GM18868 (cell line): ENCODE data around the gene SERTM1.

Source experiments
- ATAC-seq: cut with Tn5 transposase; IDR thresholded peaks from one replicate; pipeline ENCODE4 v1.9.1; 2021; ENCODE audit warnings: mild to moderate bottlenecking, moderate library complexity; ENCODE audit not compliant: unreplicated experiment

SERTM1 gene

DNA sequence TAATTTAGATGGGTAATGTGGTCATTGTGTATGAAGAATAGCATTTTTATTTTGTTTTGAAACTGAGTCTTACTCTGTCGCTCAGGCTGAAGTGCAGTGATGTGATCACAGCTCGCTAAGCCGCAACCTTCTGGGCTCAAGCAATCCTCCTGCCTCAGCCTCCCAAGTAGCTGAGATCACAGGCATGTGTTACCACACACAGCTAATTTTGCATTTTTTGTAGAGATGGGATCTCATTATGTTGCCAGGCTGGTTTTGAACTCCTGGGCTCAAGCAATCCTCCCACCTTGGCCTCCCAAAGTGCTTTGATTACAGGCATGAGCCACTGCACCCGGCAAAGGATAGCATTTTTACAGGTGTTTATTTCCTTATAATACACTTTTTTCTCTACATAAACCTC lies 36.6 kb downstream of the SERTM1 start:
- ATAC-seq = no peak

- no peak for ATAC-seq
These were observed 38.5 kb downstream of the SERTM1 start for GRCh38 chr13:36712290-36712689.

DNA sequence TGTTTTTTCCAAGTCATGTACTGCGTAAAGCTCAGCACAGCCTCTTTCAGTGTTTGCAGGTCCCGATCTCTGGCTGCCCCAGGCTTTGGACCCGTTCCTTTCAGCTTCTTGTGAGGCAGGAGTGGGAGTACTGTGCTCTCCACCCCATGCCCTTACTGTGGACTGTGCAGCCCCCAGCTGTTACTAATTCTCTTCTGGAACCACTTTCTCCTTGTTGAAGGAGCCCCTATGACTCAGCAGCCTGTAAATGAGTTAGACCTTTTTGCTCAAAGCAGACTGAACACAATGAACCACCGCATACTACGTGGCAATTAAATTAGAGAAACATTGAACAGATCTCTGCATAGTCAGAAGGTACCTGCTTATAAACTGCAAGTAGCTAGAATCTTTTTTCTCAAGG lies 39.0 kb downstream of the SERTM1 start:
- ATAC-seq = no peak

- ATAC-seq = no peak
These were observed 40.1 kb downstream of the SERTM1 start for GRCh38 chr13:36713887-36714286.

- no peak for ATAC-seq
These were observed 42.0 kb downstream of the SERTM1 start for GRCh38 chr13:36715841-36716240.

DNA sequence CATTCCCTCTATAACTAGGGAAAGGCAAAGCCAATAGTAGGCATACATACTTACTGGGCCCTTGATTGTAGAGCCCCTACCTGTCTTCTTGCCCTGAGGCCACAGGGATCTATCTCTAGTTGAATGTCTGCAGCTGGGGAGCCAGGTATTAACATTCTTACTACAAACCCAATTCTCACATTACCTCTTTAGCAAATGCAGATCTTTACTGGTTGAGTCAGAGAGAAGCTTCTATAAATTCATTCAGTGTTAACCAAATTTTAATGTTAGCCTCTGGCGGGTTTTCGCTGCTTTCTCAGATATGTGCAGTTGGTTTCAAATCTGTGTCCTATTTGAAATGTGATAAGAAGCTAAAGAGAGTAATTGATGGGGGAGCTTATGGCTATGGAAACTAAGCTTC lies 43.2 kb downstream of the SERTM1 start:
- no peak for ATAC-seq

DNA sequence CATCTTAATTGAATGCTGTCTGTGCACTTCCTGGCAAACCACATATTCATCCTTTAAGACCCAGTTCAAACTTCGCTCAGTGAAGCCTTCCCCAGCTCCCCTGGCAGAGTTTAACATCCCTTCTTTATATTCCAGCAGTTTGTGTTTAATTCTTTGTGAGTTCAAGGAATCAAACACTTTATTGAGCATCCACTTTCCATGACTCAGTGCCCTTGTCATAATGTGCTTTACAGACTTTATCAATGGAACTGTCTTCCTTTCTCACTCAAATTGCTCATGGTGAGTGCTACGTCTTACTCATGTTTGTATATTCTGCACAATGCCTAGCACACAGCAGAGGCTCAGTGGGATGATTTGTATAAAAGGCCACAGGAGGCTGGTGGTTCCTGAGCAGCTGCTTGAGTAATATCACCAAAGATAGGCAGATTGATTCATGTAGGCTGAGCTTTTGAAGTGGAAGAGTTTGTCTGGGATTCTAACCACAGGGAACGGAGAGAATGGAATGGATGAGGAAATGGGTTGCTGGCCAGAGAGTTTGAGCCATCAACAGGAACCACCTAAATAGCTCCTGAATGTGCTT lies 44.2 kb downstream of the SERTM1 start:
- no peak for ATAC-seq

DNA sequence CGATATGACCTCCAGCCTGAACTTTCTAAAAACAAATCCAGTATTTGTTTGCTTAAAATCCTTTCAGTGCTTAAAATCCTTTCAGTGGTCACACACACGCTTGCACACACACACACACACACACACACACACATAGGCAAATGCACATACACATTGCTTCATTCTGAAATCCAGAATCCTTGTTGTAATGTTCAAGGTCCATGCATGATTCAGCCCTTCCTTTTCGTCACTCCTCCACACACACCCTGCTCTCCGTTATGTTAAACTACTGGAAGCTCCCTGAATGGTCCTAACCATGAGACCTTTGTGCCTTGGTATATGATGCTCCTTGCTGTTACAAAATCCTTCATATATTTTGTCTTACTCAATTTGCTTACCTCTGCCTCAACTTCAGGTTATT lies 44.9 kb downstream of the SERTM1 start:
- no peak for ATAC-seq

- ATAC-seq = no peak
These were observed 50.3 kb downstream of the SERTM1 start for GRCh38 chr13:36724141-36724540.

GRCh38 chr13:36725936-36726335 lies 52.1 kb downstream of the SERTM1 start:
- no peak for ATAC-seq

GRCh38 chr13:36728006-36728405 lies 54.2 kb downstream of the SERTM1 start:
- no peak for ATAC-seq

DNA sequence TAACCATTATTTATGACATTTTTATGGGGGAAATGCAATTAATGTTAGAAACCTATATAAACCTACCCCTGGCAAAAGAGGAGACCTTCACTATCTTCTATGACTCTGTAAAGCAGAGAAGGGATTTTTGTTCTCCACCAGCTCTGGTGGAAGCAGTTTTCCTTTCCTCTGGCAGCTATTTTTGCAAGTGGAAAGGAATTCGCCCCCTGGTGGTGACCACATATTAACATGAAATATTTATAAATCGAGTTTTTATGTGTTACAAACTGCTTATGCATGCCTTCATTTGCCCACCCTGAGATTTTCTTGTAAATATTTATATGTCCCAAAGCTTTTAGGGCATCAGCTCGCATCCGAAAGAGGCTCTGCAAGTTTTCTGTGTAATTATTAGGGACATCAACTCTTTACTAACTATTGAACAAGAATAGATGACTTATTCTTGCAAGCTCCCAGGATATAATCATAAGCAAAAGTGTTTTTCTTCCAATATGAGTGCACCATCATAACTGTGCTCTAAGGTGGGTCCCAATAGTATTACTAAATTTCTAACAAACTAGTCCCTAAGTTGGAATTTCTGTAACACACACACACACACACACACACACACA lies 62.4 kb downstream of the SERTM1 start:
- peak; percentile 42 for ATAC-seq

GRCh38 chr13:36737524-36738083 lies 63.8 kb downstream of the SERTM1 start:
- no peak for ATAC-seq

GRCh38 chr13:36745436-36745835 lies 71.6 kb downstream of the SERTM1 start:
- ATAC-seq = no peak

DNA sequence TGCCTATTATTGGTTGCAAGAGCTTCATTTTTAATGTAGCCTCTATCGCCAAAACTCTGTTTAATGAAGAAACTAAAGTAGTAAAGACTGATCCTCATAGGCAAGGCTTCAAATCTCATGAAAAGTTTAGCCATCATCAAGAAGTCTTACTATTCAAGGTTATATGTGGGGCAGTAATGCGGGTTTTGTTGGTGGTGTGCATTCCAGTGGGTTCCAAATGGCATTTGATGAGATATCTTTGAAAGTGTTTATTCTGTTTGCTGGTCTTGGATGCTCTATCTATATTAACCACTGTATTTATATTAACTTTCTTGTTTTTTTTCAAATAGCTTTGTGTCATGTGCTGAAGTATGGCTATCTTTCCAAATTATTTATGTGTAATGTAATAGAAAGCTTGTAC lies 72.2 kb downstream of the SERTM1 start:
- no peak for ATAC-seq
